Transverse colon (tissue), 4 donors: Measurements from ENCODE around the gene AP1B1. TPM values are rescaled to one million over a fixed set of nuclear protein-coding genes. Genes with fewer than 3 reads are reported as not detected.

Experiments
- DNase-seq: peaks from one replicate; pipeline ENCODE4 v3.0.0-alpha.2; 2019
- H3K27ac ChIP-seq, 4 donors: fragments of 200-600 bp; sonication (generic); 2 replicates each; pipeline ENCODE4 v1.5.1; 2016 to 2018; ENCODE audit warnings: inconsistent platforms in 4 of 4
- H3K27me3 ChIP-seq: fragments of 200-600 bp; sonication (generic); 2 replicates; pipeline ENCODE4 v1.5.1; 2017; ENCODE audit warnings: inconsistent platforms
- H3K36me3 ChIP-seq, 4 donors: fragments of 200-600 bp; sonication (generic); 2 replicates each; pipeline ENCODE4 v1.5.1; 2017 to 2019; ENCODE audit warnings: inconsistent platforms in 4 of 4
- H3K4me1 ChIP-seq, 4 donors: fragments of 200-600 bp; sonication (generic); 2 replicates each; pipeline ENCODE4 v1.5.1; 2017 to 2020; ENCODE audit warnings: inconsistent platforms in 4 of 4
- H3K4me3 ChIP-seq, 4 donors: fragments of 200-600 bp; sonication (generic); 1 replicate in 1 of 4; 2 replicates in 3 of 4; pipeline versions ENCODE4 v1.5.1 to v1.6.1; 2017 to 2019; ENCODE audit warnings: inconsistent platforms in 4 of 4
- H3K9me3 ChIP-seq, 2 donors: fragments of 200-600 bp; sonication (generic); 2 replicates each; pipeline ENCODE4 v1.5.1; 2017 to 2019; ENCODE audit warnings: inconsistent platforms in 2 of 2
- EP300 ChIP-seq: sonication (generic); formaldehyde crosslinking; IDR thresholded peaks from one replicate; pipeline ENCODE4 v1.6.1; 2017; ENCODE audit warnings: antibody characterized with exemption, low read depth
- POLR2A ChIP-seq: fragments of 450-650 bp; IDR thresholded peaks from one replicate; pipeline ENCODE4 v1.6.1; 2016; ENCODE audit warnings: antibody characterized with exemption, mild to moderate bottlenecking, moderate library complexity
- POLR2AphosphoS5 ChIP-seq, 3 donors: sonication (generic); formaldehyde crosslinking; IDR thresholded peaks; one replicate each; pipeline ENCODE4 v1.6.1; 2016; ENCODE audit warnings: antibody characterized with exemption in 3 of 3
- WGBS, 2 donors: methylation state at CpG; one replicate each; pipeline ENCODE4 v1.1.5; 2018; ENCODE audit warnings: low coverage in 1 of 2; 5-methylcytosine and 5-hydroxymethylcytosine counted together
- in situ Hi-C, 4 donors: fragments of 200-750 bp; cut with MboI; loops; one replicate each; pipeline versions ENCODE4 v1.15.0 to v1.15.1; 2017; ENCODE audit warnings: low sequenced_read_pairs in 3 of 4, low pct_ligation_motif_present in 1 of 4, low pct_unique_long_range_greater_than_20kb in 1 of 4
- intact Hi-C: fragments of 100-400 bp; cut with DNase I; formaldehyde crosslinking; loops from one replicate; pipeline ENCODE4 v1.15.1; 2023; ENCODE audit warnings: low total_unique reads
- total RNA-seq, 4 donors: library from RNA; depleted of rRNA; stranded (reverse); fragments of >200 nt; gene quantifications; one replicate each; pipeline ENCODE4 v1.1.0, GENCODE V29; 2016
- TF ChIP-seq, protein P1 (sequence below), 5 experiments: fragments of 200-600 bp in 3 of 5; fragments of 450-650 bp in 2 of 5; sonication (generic) in 3 of 5; IDR thresholded peaks; 1 replicate in 2 of 5; 2 replicates in 3 of 5; pipeline ENCODE4 v1.5.1; 2016 to 2017; ENCODE audit warnings: antibody characterized with exemption in 5 of 5, inconsistent platforms in 3 of 5, mild to moderate bottlenecking in 2 of 5, moderate library complexity in 1 of 5

The AP1B1 gene
- total RNA-seq, 4 donors from 2014 or later: 45.6 to 107 (median 92.4) TPM

DNA sequence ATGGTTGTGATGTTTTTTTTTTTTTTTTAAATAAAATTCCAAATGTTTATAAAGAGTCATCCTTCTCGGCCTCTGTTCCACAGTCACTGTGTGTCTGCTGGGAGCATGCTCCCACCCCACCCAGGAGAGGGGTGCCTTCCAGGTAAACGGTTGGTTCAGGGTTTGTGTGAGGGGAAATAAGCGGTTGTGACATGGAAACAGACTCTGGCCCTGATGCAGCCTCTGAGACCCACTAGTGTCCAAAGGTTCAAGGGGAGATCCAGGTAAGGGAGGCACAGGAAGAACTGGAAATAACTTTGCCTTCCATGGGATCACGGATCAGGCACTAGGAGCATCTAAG, 87.9 kb downstream of the AP1B1 start:
- Histone ChIP-seq H3K27ac (no peak overlapping the region), H3K27me3 (no peaks in the 10 kb centered on the region), H3K4me3 (no peak overlapping the region), H3K9me3 (no peaks in the 10 kb centered on the region), H3K4me1 (peaks cover 0 to 13% (median 10%) of the 10 kb centered on the region in 4 donors), H3K36me3 (peaks cover 0 to 46% (median 21%) of the 10 kb centered on the region in 4 donors)
- intact Hi-C loops (no loop called here), in situ Hi-C loops (no loop called here)
- no peak for TF ChIP-seq EP300
- TF ChIP-seq POLR2AphosphoS5 (IDR thresholded peaks at IDR 0.05): peak in 1 of 3 donors; percentile 32
- TF ChIP-seq POLR2A: no peak
- 63 to 71% methylated on average over 1 to 4 of the region's 4 CpGs for WGBS, 2 donors
- DNase-seq: no peak

DNA sequence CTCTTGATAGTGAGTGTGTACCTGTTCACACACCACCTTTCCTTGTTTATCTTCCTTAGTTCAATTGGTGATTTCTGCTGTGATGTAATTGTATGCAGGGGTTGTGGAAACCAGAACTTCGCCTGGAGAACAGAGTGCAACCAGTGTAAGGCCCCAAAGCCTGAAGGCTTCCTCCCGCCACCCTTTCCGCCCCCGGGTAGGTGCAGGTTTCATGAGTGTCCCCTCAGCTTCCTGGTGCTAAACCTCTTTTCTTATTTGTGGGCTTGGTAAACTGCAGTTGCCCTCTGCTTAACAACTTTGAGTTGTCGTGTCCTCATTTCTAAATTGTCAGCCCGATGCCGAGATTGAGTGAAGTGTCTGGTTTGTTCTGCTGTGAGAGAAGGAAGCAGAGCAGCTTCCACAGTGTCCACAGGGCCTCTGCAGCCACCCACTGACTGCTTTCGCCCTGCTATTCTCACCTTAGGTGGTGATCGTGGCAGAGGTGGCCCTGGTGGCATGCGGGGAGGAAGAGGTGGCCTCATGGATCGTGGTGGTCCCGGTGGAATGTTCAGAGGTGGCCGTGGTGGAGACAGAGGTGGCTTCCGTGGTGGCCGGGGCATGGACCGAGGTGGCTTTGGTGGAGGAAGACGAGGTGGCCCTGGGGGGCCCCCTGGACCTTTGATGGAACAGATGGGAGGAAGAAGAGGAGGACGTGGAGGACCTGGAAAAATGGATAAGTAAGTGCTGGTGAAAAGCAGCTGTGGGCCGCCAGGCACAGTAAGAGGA, 89.1 kb downstream of the AP1B1 start:
- WGBS, 2 donors: 72 to 90% methylated on average over 6 to 19 of the region's 19 CpGs
- DNase-seq: no peak
- in situ Hi-C loops: loop anchor here in 1 of 4 donors (25.0 kb wide), 1 partner anchor 88 kb away; the partner anchor contains the start of gene AP1B1
- Histone ChIP-seq H3K4me3 (no peak overlapping the region), H3K4me1 (peaks cover 0 to 13% (median 10%) of the 10 kb centered on the region in 4 donors), H3K27me3 (no peaks in the 10 kb centered on the region), H3K9me3 (no peaks in the 10 kb centered on the region), H3K36me3 (peaks cover 0 to 57% (median 26%) of the 10 kb centered on the region in 4 donors), H3K27ac (no peak overlapping the region)
- intact Hi-C loops: no loop called here
- TF ChIP-seq POLR2AphosphoS5 (IDR thresholded peaks at IDR 0.05): no peak
- TF ChIP-seq, protein P1, sequence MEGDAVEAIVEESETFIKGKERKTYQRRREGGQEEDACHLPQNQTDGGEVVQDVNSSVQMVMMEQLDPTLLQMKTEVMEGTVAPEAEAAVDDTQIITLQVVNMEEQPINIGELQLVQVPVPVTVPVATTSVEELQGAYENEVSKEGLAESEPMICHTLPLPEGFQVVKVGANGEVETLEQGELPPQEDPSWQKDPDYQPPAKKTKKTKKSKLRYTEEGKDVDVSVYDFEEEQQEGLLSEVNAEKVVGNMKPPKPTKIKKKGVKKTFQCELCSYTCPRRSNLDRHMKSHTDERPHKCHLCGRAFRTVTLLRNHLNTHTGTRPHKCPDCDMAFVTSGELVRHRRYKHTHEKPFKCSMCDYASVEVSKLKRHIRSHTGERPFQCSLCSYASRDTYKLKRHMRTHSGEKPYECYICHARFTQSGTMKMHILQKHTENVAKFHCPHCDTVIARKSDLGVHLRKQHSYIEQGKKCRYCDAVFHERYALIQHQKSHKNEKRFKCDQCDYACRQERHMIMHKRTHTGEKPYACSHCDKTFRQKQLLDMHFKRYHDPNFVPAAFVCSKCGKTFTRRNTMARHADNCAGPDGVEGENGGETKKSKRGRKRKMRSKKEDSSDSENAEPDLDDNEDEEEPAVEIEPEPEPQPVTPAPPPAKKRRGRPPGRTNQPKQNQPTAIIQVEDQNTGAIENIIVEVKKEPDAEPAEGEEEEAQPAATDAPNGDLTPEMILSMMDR (IDR thresholded peaks at IDR 0.05): no peak

DNA sequence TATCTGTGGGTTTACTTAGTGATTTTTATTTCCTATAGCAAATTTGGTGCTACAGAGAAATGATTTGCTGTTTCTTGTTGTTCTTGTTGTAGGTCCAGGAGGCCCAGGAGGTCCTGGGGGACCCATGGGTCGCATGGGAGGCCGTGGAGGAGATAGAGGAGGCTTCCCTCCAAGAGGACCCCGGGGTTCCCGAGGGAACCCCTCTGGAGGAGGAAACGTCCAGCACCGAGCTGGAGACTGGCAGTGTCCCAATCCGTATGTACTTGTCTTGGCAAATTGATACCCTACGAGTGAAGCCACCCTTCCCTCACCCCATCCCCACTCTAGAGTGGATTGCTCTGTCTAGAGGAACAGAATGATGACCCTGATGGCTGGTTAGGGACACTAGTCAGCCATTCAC, 89.7 kb downstream of the AP1B1 start:
- Histone ChIP-seq H3K27ac (no peak overlapping the region), H3K4me3 (no peak overlapping the region), H3K36me3 (peaks cover 0 to 62% (median 30%) of the 10 kb centered on the region in 4 donors), H3K4me1 (peaks cover 0 to 13% (median 10%) of the 10 kb centered on the region in 4 donors), H3K9me3 (no peaks in the 10 kb centered on the region), H3K27me3 (no peaks in the 10 kb centered on the region)
- in situ Hi-C loops (loop anchor here in 1 of 4 donors (25.0 kb wide), 1 partner anchor 89 kb away; the partner anchor contains the start of gene AP1B1), intact Hi-C loops (no loop called here)
- DNase-seq: no peak
- TF ChIP-seq POLR2AphosphoS5 (IDR thresholded peaks at IDR 0.05): no peak
- 85% methylated on average over 8 of the region's 8 CpGs; no CpG with 5 or more reads in 1 of the 2 donors for WGBS, 2 donors

DNA sequence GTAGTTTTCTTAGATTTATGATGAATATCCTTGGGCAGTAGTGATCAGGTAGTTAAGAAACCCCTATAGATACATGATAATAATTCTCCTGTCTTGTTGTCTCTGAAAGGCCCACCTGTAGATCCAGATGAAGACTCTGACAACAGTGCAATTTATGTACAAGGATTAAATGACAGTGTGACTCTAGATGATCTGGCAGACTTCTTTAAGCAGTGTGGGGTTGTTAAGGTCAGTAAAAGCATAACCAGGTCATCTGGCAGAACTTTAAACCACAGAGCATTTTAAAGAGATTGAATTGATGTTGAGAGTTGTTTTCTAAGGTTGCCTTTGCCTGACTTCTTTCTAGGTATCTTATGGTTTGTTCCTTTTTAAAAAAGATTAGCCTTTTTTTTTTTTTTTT, 96.0 kb downstream of the AP1B1 start:
- Histone ChIP-seq H3K9me3 (no peaks in the 10 kb centered on the region), H3K27me3 (no peaks in the 10 kb centered on the region), H3K4me3 (no peak overlapping the region), H3K4me1 (peaks cover 0 to 4% (median 0%) of the 10 kb centered on the region in 4 donors), H3K36me3 (peaks cover 0 to 96% (median 45%) of the 10 kb centered on the region in 4 donors), H3K27ac (no peak overlapping the region)
- intact Hi-C loops (no loop called here), in situ Hi-C loops (loop anchor here in 1 of 4 donors (25.0 kb wide), 1 partner anchor 95 kb away; the partner anchor contains the start of gene AP1B1)
- DNase-seq: no peak
- TF ChIP-seq, protein P1 (IDR thresholded peaks at IDR 0.05): no peak
- no peak for TF ChIP-seq POLR2A
- no peak for TF ChIP-seq EP300
- no peak for TF ChIP-seq POLR2AphosphoS5 (IDR thresholded peaks at IDR 0.05)

DNA sequence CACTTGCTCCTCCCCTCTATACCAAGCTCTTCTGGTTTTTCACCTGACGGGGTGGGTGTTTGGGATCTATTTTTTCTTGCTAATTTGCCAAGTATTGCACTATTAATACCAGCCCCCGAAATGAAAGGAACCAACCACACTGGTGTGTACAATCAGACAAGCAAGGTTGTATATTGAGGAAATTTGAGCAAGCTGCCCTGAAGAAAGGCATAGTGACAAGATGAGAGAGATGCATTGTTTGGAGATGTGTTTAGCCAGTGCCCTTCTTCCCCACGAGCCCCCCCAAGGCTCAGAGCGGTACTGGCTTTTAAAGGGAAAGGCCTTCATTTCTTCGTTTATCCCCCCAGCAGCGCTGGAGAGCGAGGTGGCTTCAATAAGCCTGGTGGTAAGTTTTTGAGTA, 97.2 kb downstream of the AP1B1 start:
- no peak for DNase-seq
- intact Hi-C loops (no loop called here), in situ Hi-C loops (loop anchor here in 1 of 4 donors (25.0 kb wide), 1 partner anchor 96 kb away; the partner anchor contains the start of gene AP1B1)
- peaks cover 0 to 4% (median 0%) of the 10 kb centered on the region in 4 donors for H3K4me1 ChIP-seq
- H3K27me3 ChIP-seq: no peaks in the 10 kb centered on the region
- TF ChIP-seq EP300 (no peak), POLR2A (no peak), POLR2AphosphoS5 (IDR thresholded peaks at IDR 0.05) (no peak)
- TF ChIP-seq, protein P1 (IDR thresholded peaks at IDR 0.05): no peak
- 72% methylated on average over 7 of the region's 7 CpGs; no CpG with 5 or more reads in 1 of the 2 donors for WGBS, 2 donors
- H3K36me3 ChIP-seq: peaks cover 0 to 96% (median 44%) of the 10 kb centered on the region in 4 donors
- no peak overlapping the region for H3K27ac ChIP-seq
- H3K4me3 ChIP-seq: no peak overlapping the region
- no peaks in the 10 kb centered on the region for H3K9me3 ChIP-seq
